OCI-LY7 (cell line): Measurements from ENCODE around the gene PRKN. TPM values are rescaled to one million over a fixed set of nuclear protein-coding genes. Genes with fewer than 3 reads are reported as not detected.

Experiments
- BruUV-seq: library from RNA; stranded (reverse); fragments of 400-500 nt; replicated peaks from 2 replicates; lab custom pipeline; 2021; lab: Mats Ljungman, UMichigan
- CTCF ChIA-PET: fragments of 300-600 bp; sonication (Branson Sonifier 250); formaldehyde crosslinking; loops from one replicate; lab custom pipeline; 2022; ENCODE audit warnings: antibody characterized with exemption; ENCODE audit not compliant: unreplicated experiment; lab: Charles Lee
- POLR2A ChIA-PET: fragments of 300-600 bp; sonication (Branson Sonifier 250); formaldehyde crosslinking; loops from one replicate; lab custom pipeline; 2022; ENCODE audit warnings: antibody characterized with exemption; lab: Charles Lee
- DNase-seq: peaks from one replicate; pipeline ENCODE4 v3.0.0-alpha.2; 2015; ENCODE audit warnings: low spot score
- H2AFZ ChIP-seq: fragments of 200-600 bp; sonication (generic), shearing (Covaris generic); 2 replicates; pipeline ENCODE4 v1.6.1; 2014; ENCODE audit warnings: mild to moderate bottlenecking, antibody characterized with exemption, low read length, moderate library complexity
- H3K27ac ChIP-seq: fragments of 200-600 bp; sonication (generic); 2 replicates; pipeline ENCODE4 v1.5.1; 2014; ENCODE audit warnings: mixed run types, low read depth, mild to moderate bottlenecking, moderate library complexity, low read length, inconsistent platforms; ENCODE audit not compliant: poor library complexity, severe bottlenecking
- H3K36me3 ChIP-seq: fragments of 200-600 bp; sonication (generic); 2 replicates; pipeline ENCODE4 v1.6.1; 2014; ENCODE audit warnings: mild to moderate bottlenecking, antibody characterized with exemption, low read length, moderate library complexity, mixed read lengths; ENCODE audit not compliant: insufficient read depth
- H3K4me1 ChIP-seq: fragments of 200-600 bp; sonication (generic); 2 replicates; pipeline ENCODE4 v1.5.1; 2014; ENCODE audit warnings: mild to moderate bottlenecking, low read length; ENCODE audit not compliant: insufficient read depth, poor library complexity, severe bottlenecking
- H3K4me2 ChIP-seq: fragments of 200-600 bp; sonication (generic); 2 replicates; pipeline ENCODE4 v1.6.1; 2014; ENCODE audit warnings: mild to moderate bottlenecking, low read length
- H3K4me3 ChIP-seq: fragments of 200-600 bp; sonication (generic); 2 replicates; pipeline ENCODE4 v1.5.1; 2014; ENCODE audit warnings: mild to moderate bottlenecking, low read depth, low read length; ENCODE audit not compliant: poor library complexity, severe bottlenecking
- H3K79me2 ChIP-seq: fragments of 200-600 bp; sonication (generic); 2 replicates; pipeline ENCODE4 v1.6.1; 2016; ENCODE audit warnings: low read depth, mild to moderate bottlenecking, low read length, moderate library complexity, mixed read lengths; ENCODE audit not compliant: insufficient read depth
- H3K9me2 ChIP-seq: fragments of 200-600 bp; sonication (generic); 2 replicates; pipeline ENCODE4 v1.6.1; 2016; ENCODE audit warnings: mild to moderate bottlenecking, low read length, mixed read lengths; ENCODE audit not compliant: insufficient read depth
- H3K9me3 ChIP-seq: fragments of 200-600 bp; sonication (generic); 2 replicates; pipeline ENCODE4 v1.6.1; 2014; ENCODE audit warnings: mild to moderate bottlenecking, mixed run types, low read length, mixed read lengths
- H4K20me1 ChIP-seq: fragments of 200-600 bp; sonication (generic); 2 replicates; pipeline ENCODE4 v1.6.1; 2014; ENCODE audit warnings: mild to moderate bottlenecking, antibody characterized with exemption, low read length, moderate library complexity, mixed read lengths; ENCODE audit not compliant: insufficient read depth
- EZH2phosphoT487 ChIP-seq: fragments of 200-600 bp; sonication (generic); IDR thresholded peaks from 2 replicates; pipeline ENCODE4 v1.6.1; 2018; ENCODE audit warnings: low read depth, borderline replicate concordance, mild to moderate bottlenecking, mixed run types, antibody characterized with exemption, low read length, moderate library complexity, mixed read lengths
- intact Hi-C: fragments of 100-400 bp; cut with micrococcal nuclease; formaldehyde crosslinking; loops from one replicate; pipeline ENCODE4 v1.10.0; 2022; ENCODE audit not compliant: unreplicated experiment
- total RNA-seq, 2 experiments: library from RNA; depleted of rRNA in 1 of 2; stranded (reverse); fragments of >200 nt in 1 of 2; shearing (Covaris generic) in 1 of 2; gene quantifications; 2 replicates each; pipeline ENCODE4 v1.2.3, GENCODE V29; 2014 to 2022
- TF ChIP-seq, protein P1 (sequence below): fragments of 200-600 bp; sonication (generic); conservative IDR thresholded peaks from 2 replicates; pipeline ENCODE4 v1.5.1; 2014; ENCODE audit warnings: mild to moderate bottlenecking, antibody characterized with exemption, low read length, moderate library complexity, mixed read lengths

Gene PRKN
- total RNA-seq, 2 experiments from 2014 or later, result 1.3 to 2.0 TPM

GRCh38 chr6:162068340-162068739 is 659.2 kb downstream of the PRKN start:
- Histone ChIP-seq H3K27ac (no peak overlapping the region), H3K4me2 (no peak overlapping the region), H3K79me2 (no peaks in the 10 kb centered on the region), H3K9me2 (no peaks in the 10 kb centered on the region), H3K4me3 (no peak overlapping the region), H3K4me1 (no peaks in the 10 kb centered on the region), H4K20me1 (no peaks in the 10 kb centered on the region), H2AFZ (no peak overlapping the region), H3K36me3 (no peaks in the 10 kb centered on the region), H3K9me3 (no peaks in the 10 kb centered on the region)
- CTCF ChIA-PET, result no interaction called here
- no peak for TF ChIP-seq EZH2phosphoT487
- TF ChIP-seq, protein P1, sequence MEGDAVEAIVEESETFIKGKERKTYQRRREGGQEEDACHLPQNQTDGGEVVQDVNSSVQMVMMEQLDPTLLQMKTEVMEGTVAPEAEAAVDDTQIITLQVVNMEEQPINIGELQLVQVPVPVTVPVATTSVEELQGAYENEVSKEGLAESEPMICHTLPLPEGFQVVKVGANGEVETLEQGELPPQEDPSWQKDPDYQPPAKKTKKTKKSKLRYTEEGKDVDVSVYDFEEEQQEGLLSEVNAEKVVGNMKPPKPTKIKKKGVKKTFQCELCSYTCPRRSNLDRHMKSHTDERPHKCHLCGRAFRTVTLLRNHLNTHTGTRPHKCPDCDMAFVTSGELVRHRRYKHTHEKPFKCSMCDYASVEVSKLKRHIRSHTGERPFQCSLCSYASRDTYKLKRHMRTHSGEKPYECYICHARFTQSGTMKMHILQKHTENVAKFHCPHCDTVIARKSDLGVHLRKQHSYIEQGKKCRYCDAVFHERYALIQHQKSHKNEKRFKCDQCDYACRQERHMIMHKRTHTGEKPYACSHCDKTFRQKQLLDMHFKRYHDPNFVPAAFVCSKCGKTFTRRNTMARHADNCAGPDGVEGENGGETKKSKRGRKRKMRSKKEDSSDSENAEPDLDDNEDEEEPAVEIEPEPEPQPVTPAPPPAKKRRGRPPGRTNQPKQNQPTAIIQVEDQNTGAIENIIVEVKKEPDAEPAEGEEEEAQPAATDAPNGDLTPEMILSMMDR, result no peak
- DNase-seq, result no peak
- POLR2A ChIA-PET, result no interaction called here
- intact Hi-C loops, result no loop called here
- BruUV-seq, result no TSS peak

GRCh38 chr6:162063666-162064065 is 663.9 kb downstream of the PRKN start:
- Histone ChIP-seq H3K27ac (no peak overlapping the region), H3K4me3 (no peak overlapping the region), H2AFZ (no peak overlapping the region), H3K9me2 (no peaks in the 10 kb centered on the region), H4K20me1 (no peaks in the 10 kb centered on the region), H3K9me3 (no peaks in the 10 kb centered on the region), H3K79me2 (no peaks in the 10 kb centered on the region), H3K4me1 (no peaks in the 10 kb centered on the region), H3K36me3 (no peaks in the 10 kb centered on the region), H3K4me2 (no peak overlapping the region)
- TF ChIP-seq, protein P1, result no peak
- TF ChIP-seq EZH2phosphoT487, result no peak
- ChIA-PET CTCF (no interaction called here), POLR2A (no interaction called here)
- DNase-seq, result no peak
- intact Hi-C loops, result no loop called here
- BruUV-seq, result no TSS peak

DNA sequence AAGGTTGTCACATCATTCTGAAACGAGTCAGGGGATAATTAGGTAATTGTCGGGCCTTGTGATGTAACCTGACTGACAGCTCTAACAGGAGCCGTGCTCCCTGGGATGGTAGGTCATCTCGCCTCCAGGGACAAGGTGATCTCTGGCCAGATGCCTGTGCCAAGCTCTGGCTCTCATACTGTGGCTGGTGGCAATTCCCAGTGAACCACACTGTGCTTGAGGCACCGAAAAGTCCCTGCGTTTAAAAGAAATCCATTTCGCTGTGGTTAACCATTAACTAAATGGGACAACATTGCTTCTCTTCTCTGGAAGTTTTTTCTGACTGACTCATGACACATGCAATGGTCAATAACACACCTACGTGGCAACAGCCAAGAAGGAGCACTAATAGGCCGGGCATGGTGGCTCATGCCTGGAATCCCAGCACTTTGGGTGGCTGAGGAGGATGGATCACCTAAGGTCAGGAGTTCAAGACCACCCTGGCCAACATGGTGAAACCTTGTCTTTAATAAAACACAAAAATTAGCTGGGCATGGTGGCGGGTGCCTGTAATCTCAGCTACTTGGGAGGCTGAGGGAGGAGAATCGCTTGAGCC is 669.2 kb downstream of the PRKN start:
- TF ChIP-seq EZH2phosphoT487, result no peak
- TF ChIP-seq, protein P1, result no peak
- no peak overlapping the region for H2AFZ ChIP-seq
- no peaks in the 10 kb centered on the region for H3K9me3 ChIP-seq
- H3K27ac ChIP-seq, result no peak overlapping the region
- H3K9me2 ChIP-seq, result no peaks in the 10 kb centered on the region
- POLR2A ChIA-PET, result interaction anchor here (1.0 kb wide), 1 partner anchor 10 kb away, joined by 5 read pairs; no protein-coding TSS in a partner anchor
- DNase-seq, result no peak
- BruUV-seq, result no TSS peak
- H3K4me3 ChIP-seq, result no peak overlapping the region
- H4K20me1 ChIP-seq, result no peaks in the 10 kb centered on the region
- no peak overlapping the region for H3K4me2 ChIP-seq
- H3K4me1 ChIP-seq, result no peaks in the 10 kb centered on the region
- CTCF ChIA-PET, result no interaction called here
- intact Hi-C loops, result no loop called here
- no peaks in the 10 kb centered on the region for H3K36me3 ChIP-seq
- no peaks in the 10 kb centered on the region for H3K79me2 ChIP-seq
